SKM-1 treated with dmso at 0.1 percent for 144 hours (cell line): ENCODE measurements around the gene PRR20D.
"Not testable (repeated sequence)": the region's sequence is repeated elsewhere in the genome, so short reads cannot be mapped to it uniquely, and the experiment has no call there.

Experiments
- DNase-seq: peaks from one replicate; lab custom pipeline; 2025; ENCODE audit not compliant: unreplicated experiment; lab: John Stamatoyannopoulos, UW

Gene PRR20D

DNA sequence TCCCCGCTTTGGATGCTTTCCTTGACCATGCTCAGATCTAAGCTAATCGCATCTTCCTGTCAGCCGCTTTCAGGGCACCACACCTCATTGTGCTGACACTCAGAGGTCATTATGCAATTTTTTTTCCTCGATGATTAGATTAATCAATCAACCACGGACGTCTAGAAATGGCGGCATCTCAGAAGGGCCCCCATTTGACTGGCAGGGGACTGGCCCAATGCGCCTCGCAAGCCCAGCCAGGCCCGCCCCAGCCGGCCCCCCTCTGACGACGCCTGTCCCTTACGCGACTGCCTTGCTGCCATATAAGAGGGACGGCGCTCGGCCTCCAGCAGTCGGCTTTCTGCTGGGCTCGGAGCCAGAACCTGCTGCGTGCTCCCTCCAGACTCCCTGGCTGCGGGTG is at the start of gene PRR20D:
PRR20D (plus strand) TSS at position 301 of the 400 bp plus-strand sequence. CDS start 387 bp downstream, outside the sequence.
- not testable (repeated sequence) for DNase-seq

GRCh38 chr13:57114945-57115344 is 45.5 kb upstream of the PRR20D start:
- DNase-seq, result no peak

DNA sequence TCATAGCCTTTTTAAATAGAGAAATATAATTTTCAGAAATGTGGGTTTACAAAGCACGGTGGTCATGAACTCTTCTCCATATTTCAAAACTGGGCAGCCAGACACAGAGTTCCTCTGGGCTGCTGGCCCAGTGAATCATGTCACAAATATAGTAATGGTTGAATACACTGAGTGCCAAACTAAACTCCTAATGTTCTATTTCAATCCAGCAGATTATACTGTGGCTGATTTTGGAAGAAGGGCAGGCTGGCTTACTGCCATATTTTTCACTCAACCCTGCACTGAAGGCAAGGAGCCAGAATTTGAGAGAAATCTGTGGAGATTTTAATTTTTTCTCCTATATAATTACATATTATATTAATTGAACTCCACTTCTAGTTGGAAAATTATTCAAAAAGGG is 36.8 kb upstream of the PRR20D start:
- no peak for DNase-seq

- no peak for DNase-seq
These were observed 31.5 kb upstream of the PRR20D start for GRCh38 chr13:57128909-57129308.

DNA sequence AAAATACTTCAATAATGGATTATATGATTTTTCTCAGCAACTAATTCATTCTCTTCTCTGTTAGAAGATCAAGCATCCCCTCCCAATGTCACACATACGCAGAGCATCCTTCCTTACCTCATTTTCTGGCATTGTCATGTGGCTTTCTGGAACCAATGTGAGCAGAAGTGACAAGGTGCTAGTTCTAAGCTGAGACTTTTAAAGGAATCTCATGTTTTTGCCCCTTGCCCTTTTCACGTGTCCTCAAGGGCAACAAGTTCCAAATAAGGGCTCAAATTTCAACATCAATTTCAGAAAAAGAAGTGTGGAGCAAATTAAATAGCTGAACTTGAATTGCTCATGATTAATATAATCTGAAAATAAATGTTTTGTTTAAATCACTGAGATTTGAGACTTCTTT is 24.3 kb upstream of the PRR20D start:
- no peak for DNase-seq

- DNase-seq, result no peak
These were observed 22.8 kb upstream of the PRR20D start for GRCh38 chr13:57137585-57137984.

DNA sequence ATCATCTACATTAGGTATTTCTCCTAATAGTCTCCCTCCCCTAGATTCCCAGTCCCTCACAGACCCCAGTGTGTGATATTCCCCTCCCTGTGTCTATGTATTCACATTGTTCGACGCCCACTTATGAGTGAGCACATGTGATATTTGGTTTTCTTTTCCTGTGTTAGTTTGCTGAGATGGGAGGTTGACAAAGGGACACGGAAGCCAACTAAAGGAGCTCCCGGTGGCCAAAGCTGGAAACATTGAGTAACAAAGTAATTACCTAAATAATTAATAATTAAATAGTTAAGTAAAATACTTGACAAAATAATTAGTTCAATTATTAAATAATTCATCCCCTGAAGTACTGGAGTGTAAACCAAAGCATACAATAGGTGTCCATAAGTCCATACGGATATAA is 21.4 kb upstream of the PRR20D start:
- DNase-seq, result no peak

DNA sequence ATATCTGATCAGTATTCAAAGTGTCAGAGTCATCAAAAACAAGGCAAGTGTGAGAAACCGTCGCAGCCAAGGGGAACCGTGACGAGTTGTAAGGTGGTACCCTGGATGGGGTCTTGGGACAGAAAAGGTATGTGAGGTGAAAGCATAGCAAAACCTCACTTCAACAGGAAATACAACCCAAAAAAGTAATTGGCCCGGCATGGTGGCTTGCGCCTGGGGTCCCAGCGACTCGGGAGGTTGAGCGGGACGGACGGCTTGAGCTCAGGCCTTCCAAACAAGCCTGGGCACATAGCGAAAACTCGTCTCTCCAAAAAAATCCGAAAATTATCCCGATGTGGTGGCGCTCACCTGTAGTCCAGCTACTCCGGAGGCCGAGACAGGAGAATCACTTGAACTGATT is 20.7 kb upstream of the PRR20D start:
- DNase-seq, result not testable (repeated sequence)

DNA sequence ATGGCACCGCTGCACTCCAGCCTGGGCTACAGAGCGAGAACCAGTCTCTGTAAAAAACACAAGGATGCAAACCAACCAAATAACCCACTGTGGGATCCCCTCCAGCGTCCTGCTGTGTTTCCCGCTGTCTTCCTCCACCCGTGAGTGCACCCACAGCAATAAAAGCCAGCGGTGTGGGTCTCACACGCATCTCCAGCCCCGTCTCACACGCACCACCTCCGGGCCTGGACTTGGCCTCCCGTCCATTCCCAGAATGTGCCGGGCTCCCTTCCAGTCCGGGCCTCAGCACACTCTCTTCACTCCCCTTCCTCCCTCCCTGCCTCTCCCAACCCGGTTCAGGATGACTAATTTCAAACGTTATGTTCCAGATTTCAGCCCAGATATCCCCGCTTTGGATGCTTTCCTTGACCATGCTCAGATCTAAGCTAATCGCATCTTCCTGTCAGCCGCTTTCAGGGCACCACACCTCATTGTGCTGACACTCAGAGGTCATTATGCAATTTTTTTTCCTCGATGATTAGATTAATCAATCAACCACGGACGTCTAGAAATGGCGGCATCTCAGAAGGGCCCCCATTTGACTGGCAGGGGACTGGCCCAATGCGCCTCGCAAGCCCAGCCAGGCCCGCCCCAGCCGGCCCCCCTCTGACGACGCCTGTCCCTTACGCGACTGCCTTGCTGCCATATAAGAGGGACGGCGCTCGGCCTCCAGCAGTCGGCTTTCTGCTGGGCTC is 20.0 kb upstream of the PRR20D start, which contains the start of gene PRR20A:
PRR20A (plus strand) TSS at position 684 of the 734 bp plus-strand sequence. CDS start 387 bp downstream, outside the sequence.
- DNase-seq, result not testable (repeated sequence)

DNA sequence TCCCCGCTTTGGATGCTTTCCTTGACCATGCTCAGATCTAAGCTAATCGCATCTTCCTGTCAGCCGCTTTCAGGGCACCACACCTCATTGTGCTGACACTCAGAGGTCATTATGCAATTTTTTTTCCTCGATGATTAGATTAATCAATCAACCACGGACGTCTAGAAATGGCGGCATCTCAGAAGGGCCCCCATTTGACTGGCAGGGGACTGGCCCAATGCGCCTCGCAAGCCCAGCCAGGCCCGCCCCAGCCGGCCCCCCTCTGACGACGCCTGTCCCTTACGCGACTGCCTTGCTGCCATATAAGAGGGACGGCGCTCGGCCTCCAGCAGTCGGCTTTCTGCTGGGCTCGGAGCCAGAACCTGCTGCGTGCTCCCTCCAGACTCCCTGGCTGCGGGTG is 13.2 kb upstream of the PRR20D start, which contains the start of gene PRR20B:
PRR20B (plus strand) TSS at position 301 of the 400 bp plus-strand sequence. CDS start 387 bp downstream, outside the sequence.
- DNase-seq, result not testable (repeated sequence)

- DNase-seq, result not testable (repeated sequence)
These were observed 12.3 kb upstream of the PRR20D start for GRCh38 chr13:57148106-57148505.

- DNase-seq, result not testable (repeated sequence)
These were observed 6.7 kb upstream of the PRR20D start, which contains the start of gene PRR20C for GRCh38 chr13:57153761-57154160. TSS of gene PRR20C (plus strand) at chr13:57154061. CDS start at chr13:57154448, 387 bp downstream.

DNA sequence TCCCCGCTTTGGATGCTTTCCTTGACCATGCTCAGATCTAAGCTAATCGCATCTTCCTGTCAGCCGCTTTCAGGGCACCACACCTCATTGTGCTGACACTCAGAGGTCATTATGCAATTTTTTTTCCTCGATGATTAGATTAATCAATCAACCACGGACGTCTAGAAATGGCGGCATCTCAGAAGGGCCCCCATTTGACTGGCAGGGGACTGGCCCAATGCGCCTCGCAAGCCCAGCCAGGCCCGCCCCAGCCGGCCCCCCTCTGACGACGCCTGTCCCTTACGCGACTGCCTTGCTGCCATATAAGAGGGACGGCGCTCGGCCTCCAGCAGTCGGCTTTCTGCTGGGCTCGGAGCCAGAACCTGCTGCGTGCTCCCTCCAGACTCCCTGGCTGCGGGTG is 6.5 kb downstream of the PRR20D start, which contains the start of gene PRR20E:
PRR20E (plus strand) TSS at position 301 of the 400 bp plus-strand sequence. CDS start 387 bp downstream, outside the sequence.
- not testable (repeated sequence) for DNase-seq

- no peak for DNase-seq
These were observed 31.2 kb downstream of the PRR20D start for GRCh38 chr13:57191667-57192066.

DNA sequence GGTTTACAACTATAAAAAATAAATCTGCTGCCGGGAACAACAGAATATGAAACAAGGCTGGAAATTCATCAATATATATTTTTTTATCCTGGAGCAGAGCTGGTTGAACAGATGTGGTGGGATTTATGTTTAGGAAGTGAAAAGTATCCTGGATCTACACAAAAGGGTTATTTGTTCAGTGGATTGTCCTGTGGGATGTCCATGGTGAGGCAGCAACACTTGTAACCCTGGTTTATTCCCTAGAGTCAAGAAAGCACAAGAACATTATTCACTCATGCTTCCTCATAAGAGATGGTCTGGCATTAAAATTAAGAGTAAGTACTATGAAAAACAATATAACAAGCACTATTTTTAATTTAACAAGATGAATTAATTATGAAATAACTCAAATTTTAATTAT is 52.6 kb downstream of the PRR20D start:
- DNase-seq, result no peak
